ENCODE results near the gene PRUNE2.
A peak's percentile ranks its signal among the peaks of the same experiment; 100 is the strongest.

The PRUNE2 gene

GRCh38 chr9:76638001-76638400 lies 267.9 kb downstream of the PRUNE2 start:
- Histone ChIP-seq H3K27ac (replicated peaks) (peak overlapping the region; percentile 48), H3K27me3 (ENCODE audit: insufficient read depth, poor library complexity, severe bottlenecking) (no peaks in the 10 kb centered on the region), H3K4me3 (replicated peaks; ENCODE audit: insufficient read depth, low read length) (no peak overlapping the region)
- TF ChIP-seq SPI1 (IDR thresholded peaks at IDR 0.05; ENCODE audit: borderline replicate concordance, low read depth) (no peak), GABPA (IDR thresholded peaks at IDR 0.05; ENCODE audit: low read depth) (no peak), CTCF (IDR thresholded peaks at IDR 0.05; ENCODE audit: insufficient read depth, low read length) (no peak), REST (IDR thresholded peaks at IDR 0.05; ENCODE audit: insufficient replicate concordance, low read depth) (no peak), POLR2AphosphoS5 (IDR thresholded peaks at IDR 0.05; ENCODE audit: low read depth) (no peak)
- no peak for DNase-seq (ENCODE audit: low read depth in 1 of 2, low spot score in 1 of 2)

- peak; percentile 39 to 79 for DNase-seq (ENCODE audit: low read depth in 1 of 2, low spot score in 1 of 2)
- H3K27me3 ChIP-seq (ENCODE audit: insufficient read depth, poor library complexity, severe bottlenecking): no peaks in the 10 kb centered on the region
- H3K4me3 ChIP-seq (replicated peaks; ENCODE audit: insufficient read depth, low read length): no peak overlapping the region
- peak overlapping the region; percentile 48 for H3K27ac ChIP-seq (replicated peaks)
- TF ChIP-seq POLR2AphosphoS5 (IDR thresholded peaks at IDR 0.05; ENCODE audit: low read depth) (no peak), REST (IDR thresholded peaks at IDR 0.05; ENCODE audit: insufficient replicate concordance, low read depth) (no peak), CTCF (IDR thresholded peaks at IDR 0.05; ENCODE audit: insufficient read depth, low read length) (no peak), SPI1 (IDR thresholded peaks at IDR 0.05; ENCODE audit: borderline replicate concordance, low read depth) (no peak), GABPA (IDR thresholded peaks at IDR 0.05; ENCODE audit: low read depth) (no peak)
These were observed 268.5 kb downstream of the PRUNE2 start for GRCh38 chr9:76637416-76637815.

GRCh38 chr9:76634356-76635054 lies 271.4 kb downstream of the PRUNE2 start:
- TF ChIP-seq REST (IDR thresholded peaks at IDR 0.05; ENCODE audit: insufficient replicate concordance, low read depth) (no peak), POLR2AphosphoS5 (IDR thresholded peaks at IDR 0.05; ENCODE audit: low read depth) (no peak), CTCF (IDR thresholded peaks at IDR 0.05; ENCODE audit: insufficient read depth, low read length) (no peak), GABPA (IDR thresholded peaks at IDR 0.05; ENCODE audit: low read depth) (no peak), SPI1 (IDR thresholded peaks at IDR 0.05; ENCODE audit: borderline replicate concordance, low read depth) (no peak)

More at GRCh38 chr9:76634356-76635054, 271.4 kb downstream of the PRUNE2 start:
- no peak overlapping the region for H3K4me3 ChIP-seq (replicated peaks; ENCODE audit: insufficient read depth, low read length)
- DNase-seq (ENCODE audit: low read depth in 1 of 2, low spot score in 1 of 2): no peak
- H3K27me3 ChIP-seq (ENCODE audit: insufficient read depth, poor library complexity, severe bottlenecking): no peaks in the 10 kb centered on the region
- H3K27ac ChIP-seq (replicated peaks): no peak overlapping the region

All from HL-60 (cell line).